HS-5 (cell line): ENCODE measurements around the gene NRCAM.
"Not testable (repeated sequence)": the region's sequence is repeated elsewhere in the genome, so short reads cannot be mapped to it uniquely, and the experiment has no call there.

Source experiments
- DNase-seq: peaks from one replicate; pipeline ENCODE4 v3.0.0-alpha.2; 2012; ENCODE audit warnings: low read depth

NRCAM gene

DNA sequence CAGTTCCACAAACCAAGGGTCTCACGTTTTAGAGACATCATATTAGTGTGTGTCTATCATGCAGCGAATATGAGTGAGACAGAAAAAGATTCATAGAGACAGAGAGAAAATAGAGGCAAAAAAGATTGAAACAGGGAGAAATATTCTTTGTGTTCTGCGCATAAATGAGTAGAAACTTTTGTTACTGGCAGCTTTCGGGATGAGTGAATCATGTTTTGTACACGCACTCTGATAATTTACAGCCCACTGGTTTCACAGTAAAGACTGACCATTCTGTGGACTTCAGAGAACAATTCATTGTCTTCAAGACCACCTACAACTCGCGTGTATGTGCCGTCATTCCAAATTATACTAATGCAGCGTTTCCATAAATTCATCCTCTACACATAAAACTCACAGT lies 60.2 kb downstream of the NRCAM start:
- DNase-seq: no peak

DNA sequence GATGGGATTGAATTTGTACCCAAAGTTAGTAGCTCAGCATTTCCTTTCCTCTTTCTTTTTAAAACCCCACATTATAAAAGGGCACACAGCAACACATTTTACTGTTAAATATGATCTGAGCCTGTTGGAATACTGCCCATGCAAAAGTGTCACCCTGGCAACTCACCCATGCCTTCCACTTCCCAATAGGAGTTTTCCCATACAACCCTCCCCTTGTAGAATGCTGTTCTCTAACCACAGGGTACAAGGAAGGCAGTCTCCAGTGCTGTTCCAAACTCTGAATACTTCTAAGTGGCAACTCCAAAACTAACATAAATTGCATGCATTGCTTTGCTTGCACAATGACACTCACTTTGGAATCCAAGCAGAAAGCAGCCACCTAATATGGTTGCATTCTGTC lies 60.8 kb downstream of the NRCAM start:
- DNase-seq: no peak

DNA sequence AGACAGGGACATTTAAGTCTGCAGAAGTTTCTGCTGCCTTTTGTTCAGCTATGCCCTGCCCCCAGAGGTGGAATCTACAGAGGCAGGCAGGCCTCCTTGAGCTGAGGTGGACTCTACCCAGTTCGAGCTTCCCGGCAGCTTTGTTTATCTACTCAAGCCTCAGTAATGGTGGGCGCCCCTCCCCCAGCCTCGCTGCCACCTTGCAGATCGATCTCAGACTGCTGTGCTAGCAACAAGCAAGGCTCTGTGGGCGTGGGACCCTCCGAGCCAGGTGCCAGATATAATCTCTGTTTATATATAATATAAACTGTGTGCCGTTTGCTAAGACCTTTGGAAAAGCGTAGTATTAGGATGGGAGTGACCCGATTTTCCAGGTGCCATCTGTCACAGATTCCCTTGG lies 63.1 kb downstream of the NRCAM start:
- not testable (repeated sequence) for DNase-seq

DNA sequence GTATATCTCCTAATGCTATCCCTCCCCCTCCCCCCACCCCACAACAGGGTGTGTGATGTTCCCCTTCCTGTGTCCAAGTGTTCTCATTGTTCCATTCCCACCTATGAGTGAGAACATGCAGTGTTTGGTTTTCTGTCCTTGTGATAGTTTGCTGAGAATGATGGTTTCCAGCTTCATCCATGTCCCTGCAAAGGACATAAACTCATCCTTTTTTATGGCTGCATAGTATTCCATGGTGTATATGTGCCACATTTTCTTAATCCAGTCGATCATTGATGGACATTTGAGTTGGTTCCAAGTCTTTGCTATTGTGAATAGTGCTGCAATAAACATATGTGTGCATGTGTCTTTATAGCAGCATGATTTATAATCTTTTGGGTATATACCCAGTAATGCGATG lies 68.5 kb downstream of the NRCAM start:
- not testable (repeated sequence) for DNase-seq

DNA sequence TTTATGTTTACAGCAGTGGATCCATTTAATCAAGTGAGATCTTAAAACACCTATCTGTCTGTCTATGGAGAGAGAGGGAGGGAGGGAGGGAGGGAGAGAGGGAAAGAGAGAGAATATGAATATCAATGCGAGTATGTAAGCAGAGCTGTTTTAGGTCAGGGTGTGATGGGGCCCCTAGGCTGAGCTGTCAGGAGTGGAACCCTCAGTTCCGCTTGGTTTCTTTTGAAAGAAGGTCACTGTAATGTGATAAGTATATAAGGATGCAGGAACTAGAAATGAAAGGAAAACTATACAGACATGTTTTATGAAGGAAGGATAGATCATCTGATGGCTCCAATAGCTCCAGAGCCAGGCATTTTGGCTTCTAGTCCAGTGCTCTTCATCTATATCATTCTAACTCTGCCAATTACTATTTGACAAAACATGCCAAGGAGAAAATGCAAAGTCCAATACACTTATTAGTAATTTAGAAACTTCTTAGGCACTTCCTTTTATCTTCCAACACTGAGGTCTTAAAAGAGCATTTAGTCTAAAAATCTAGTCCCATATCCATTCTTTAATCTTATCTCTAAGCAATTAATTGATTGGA lies 70.3 kb downstream of the NRCAM start:
- no peak for DNase-seq

DNA sequence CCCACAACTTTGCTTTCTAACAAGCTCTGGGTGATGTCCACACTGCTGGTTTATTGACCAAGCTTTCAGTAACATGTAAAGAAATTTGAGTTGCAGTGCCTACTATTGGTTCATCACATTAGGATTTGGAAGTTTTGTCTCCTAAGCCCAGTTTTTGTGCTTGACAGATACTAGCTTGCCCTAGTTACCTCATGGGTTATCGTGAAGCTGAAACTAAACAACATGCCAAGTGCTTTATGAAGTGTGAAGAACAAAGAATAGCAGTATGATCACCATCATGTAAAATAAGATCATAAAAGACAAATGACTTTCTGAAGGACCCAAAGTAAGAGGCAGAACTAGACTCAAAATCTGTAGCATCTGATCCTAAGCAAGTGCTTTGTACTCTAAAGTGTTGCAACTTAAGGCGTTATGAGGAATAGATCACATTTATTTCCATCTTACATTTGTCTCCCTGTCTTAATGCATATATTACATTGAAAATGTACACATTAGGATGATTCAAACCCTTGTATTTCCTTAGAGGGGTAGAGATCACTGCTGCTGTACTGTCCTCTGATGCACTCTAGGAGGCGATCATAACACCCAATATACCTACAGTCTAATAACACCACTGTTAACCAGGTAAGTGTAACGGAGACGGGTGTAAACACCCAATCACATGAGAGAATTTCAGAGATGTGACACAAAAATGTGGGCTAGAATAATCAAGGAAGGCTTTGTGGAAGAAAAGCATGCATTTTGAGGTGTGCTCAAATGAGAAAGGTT lies 71.3 kb downstream of the NRCAM start:
- DNase-seq: no peak

DNA sequence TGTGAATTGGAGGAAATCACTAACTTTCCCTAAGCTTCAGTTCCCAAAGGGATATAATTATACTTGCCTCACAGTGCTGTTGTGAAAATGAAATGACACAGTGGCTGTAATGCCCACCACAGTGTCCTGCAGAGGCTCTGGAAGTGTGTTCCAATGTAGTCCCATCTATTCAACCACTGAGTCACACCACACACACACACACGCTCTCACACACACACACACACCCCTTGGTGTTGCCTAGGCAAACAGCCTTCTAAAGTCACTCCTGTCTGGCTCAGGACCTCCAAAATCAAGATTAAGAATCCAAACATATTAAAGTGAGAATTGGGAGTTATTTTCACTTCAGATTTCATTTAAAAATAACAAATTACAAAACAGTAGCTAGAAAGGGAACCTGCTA lies 73.3 kb downstream of the NRCAM start:
- DNase-seq: no peak

DNA sequence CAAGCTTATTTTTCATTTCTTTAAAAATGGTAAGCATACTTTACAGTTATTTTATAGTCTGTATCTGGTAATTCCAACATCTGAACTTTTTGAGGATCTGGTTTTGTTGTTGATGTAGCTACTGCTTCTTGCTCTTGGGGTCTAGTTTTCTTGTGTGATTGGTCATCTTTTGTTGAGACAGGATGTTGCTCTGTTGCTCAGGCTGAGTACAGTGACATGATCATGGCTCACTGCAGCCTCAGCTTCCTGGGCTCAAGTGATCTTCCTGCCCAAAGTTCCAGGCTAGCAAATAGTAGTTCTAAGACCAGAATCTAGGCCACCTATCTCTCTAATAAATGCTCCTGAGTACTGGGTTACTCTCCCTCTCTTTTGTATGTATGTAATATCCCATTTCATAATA lies 75.7 kb downstream of the NRCAM start:
- DNase-seq: no peak

DNA sequence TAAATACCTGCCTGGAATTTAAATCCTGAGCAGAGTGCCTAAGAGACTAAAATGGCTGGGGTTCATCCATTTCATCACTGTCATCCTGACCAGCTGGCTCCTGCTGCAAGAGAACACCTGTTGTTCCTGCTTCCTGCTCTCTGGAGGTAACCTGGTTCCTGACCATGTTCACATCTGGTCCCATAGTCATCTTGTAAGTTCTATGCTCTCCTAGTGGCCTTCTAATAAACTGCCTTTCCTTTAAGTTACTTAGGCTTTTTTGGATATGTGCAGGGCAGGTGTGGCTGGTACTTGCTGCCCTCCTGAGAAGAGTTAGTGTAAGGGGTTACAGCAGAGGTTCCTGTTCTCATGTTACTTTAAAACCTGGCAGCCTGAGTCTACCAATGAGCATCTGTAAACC lies 80.0 kb downstream of the NRCAM start:
- DNase-seq: no peak

DNA sequence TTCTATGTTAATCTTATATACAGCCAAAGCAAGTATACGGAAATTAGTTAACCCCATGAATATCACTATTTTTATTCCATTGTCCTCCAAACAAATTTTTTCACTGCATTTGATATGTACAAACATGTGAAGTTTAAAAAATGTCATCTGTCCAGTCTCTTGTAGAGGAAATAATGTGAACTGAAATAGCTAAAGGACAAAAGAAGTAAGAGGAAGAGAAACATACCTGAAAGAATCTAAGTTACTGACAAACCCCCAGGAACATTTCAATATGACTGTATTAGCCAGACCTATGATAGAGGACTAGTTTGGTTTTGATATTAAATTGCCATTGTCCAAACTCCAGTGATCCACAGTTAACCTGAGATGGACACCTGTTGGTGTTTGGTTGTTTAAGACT lies 80.6 kb downstream of the NRCAM start:
- DNase-seq: no peak

DNA sequence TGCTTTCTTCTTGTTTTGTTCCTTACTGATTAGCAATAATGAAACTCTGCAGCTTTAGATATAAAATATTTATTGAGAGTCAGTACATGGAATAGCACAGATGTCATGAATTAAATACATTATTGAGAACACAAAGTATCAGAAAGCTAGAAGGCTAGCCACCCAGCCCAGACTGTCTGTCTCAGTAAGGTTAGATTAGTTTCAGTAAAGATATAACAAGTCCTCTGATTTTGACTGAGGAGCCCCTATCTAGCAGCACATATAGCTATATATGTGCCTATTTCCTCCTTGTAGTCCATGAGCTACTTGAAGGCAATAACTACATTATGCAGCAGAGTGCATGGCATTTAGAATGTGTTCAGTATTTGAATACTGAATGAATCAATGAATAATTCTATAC lies 81.3 kb downstream of the NRCAM start:
- no peak for DNase-seq

DNA sequence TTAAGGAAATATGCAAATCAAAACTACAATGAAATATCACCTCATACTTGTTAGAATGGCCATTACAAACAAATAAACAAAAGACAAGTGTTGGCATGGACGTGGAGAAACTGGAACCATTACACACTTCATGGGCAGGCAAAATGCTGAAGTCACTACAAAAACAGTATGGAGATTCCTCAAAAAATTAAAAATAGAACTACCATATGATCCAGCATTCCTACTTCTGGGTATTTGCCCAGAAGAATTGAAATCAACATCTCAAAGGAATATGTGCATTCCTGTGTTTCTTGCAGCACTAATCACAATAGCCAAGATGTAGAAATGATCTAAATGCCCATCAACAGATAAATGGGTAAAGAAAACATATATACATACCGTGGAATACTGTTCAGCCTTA lies 83.6 kb downstream of the NRCAM start:
- DNase-seq: no peak

DNA sequence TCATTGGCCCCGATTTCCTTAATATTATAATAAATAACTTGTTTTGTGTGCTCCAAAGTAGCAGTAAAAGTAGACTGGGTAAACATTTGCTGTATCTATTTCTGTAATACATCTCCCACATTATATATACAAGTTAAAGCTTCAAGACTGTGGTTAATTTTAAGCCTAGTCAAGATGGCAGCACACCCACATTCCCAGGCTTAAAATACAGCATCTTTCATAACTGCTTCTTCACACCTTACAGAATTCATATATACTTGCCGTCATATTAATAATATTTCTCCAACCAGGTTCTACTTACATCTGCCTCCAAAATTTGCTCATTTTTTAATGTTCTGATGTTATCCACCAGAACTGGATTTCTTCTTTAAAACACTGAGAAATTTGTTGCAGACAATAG lies 85.6 kb downstream of the NRCAM start:
- DNase-seq: no peak

DNA sequence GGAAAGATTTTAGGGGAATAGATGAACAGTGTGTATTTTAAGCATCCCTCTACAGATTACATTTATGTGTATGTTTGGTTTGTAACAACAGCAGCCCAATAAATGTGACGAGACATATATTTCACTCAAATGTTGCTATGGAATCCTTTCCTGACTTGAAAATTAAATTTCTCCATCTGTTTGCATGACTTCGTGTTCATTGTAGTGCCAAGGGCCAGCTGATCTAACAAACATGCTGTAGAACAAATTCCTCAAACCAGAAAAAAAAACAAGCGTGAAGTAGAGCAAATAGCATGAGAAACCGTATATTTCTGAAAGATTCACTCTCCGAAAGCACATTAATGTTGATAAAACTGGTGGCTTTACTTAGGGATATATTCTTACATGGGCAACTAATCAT lies 87.8 kb downstream of the NRCAM start:
- DNase-seq: no peak

DNA sequence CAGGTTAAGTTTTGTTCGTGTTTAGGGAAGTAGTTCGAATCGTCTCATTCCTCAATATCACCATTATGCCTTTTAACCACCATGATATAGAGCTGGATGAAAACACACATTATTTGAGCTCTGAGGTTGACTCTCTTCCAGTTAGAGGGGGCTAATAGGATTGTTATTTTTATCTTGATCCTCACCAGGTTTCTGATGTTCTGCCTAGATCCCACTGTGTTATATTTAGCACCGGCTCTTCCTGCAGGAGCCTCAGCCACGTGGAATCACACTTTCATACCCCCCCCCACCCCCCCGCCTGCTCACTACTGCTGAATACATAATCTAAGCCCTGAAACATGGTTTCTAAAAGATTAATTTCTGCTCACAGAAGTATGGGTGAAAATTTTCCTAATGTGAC lies 88.3 kb downstream of the NRCAM start:
- no peak for DNase-seq

DNA sequence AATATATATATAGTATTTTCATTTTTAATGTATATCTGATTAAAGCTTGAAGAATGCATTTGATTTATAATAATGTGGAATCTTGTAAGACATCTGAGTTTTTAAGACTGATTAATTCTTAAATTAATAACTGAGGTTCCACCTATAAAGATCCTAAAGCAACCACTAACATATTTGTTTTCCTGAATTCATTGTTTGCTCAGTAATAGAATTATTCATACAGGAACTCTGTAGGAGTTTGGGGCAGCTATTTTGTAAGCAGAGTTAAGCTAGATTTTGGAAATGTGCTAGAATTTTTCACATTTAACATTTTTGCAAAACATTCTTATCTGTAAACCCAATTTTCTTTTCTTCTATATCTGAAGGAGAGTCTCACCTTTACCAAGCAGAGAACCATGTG lies 88.9 kb downstream of the NRCAM start:
- no peak for DNase-seq

DNA sequence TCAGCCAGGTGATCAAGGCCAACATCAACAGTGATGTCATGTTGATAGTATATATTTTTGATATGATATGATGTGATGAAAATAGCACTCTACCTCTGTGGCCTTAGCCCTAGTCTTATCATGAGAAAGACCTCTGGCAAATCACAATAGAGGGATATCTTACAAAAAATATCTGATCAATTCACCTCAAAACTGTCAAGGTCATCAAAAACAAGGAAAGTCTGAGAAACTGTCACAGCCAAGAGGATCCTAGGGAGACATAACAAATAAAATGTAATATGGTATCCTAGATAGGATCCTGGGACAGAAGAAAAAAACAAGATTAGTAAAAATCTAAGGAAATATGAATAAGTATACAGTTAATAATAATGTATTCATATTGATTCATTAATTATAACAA lies 92.6 kb downstream of the NRCAM start:
- no peak for DNase-seq

DNA sequence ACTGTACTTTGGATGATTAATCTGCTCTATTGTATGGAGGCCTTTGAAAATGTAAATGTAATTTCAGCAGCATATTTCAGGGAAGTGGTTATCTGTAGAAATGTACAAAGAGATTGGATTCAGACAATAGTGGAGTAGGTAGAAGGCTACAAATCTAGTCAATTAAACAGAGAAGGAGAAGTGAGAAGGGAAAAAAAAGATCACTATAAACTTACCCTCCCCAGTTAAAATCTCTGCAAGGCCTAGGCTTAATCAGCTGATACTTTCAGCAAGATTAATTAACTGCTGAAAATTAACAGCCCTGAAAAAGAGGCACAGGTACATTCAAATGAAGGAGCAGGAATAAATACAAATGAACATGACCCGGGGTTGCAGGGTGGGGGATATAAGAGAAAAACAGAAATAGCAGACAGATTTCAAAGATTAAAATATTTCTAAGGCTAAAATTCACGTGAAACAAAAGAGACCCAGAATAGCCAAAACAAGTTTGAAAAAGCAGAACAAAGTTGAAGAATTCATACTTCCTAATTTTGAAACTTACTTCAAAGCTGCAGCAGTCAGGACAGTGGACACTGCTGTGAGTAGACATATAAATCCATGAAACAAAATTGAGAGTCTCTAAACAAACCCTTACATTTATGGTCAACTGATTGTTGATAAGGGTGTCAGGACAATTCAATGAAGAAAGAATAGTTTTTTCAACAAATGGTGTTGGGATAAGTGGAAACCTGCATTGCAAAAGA lies 96.0 kb downstream of the NRCAM start:
- DNase-seq: no peak

DNA sequence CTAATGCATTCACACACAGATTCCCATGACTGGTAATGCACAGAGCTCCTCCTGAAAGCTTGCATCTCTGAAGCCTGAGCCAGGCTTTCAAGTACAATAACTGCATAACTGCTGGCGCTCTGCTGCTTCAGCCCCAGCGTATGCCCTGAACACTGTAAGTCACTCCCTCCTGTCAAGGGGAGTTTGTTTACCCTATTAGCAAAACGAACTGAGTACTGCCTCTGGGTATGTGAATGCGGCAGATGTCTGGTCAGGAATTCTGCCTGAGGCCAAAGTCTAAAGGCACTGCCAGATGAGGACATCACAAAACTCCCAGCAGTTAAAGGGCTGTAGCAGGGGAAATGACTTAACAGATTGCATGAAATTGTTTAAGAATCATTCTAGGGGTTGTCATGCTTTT lies 97.7 kb downstream of the NRCAM start:
- peak; percentile 26 for DNase-seq

DNA sequence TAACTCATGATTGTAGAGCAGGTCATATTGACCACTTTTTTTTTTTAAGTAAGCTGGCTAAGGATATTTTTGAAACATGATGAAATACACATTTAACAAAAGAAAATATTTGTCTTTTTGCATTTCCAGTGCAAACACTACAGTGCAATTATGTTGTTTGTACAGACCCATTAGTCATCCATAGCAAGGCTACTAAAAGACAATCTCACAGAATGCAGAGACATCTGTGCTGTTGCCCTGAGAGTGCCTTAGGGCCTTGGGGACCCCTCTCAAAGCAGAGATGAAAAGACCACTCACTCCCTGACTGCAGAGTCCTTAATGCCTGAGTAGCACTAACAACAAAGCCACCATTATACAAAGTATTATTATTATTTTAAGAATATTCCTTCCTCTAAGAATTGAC lies 104.5 kb downstream of the NRCAM start:
- no peak for DNase-seq

DNA sequence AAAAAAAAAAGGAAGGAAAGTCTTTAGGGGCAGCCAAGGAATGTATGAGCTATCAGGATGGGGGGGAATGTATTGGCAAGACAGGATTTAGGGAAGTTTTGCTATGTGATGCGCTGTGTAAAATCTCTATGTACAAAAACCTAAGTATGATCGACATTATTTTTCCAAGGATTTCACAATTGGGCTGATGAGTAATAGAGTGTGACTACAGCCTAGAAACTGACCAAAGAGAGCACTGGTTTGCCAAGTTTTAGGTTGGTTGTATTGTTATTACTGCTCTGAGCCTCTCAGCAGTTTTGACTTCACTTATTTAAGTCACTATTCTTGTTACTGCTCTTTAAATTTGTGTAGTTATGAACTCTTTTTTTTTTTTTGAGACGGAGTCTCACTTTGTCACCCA lies 107.3 kb downstream of the NRCAM start:
- peak; percentile 49 for DNase-seq

DNA sequence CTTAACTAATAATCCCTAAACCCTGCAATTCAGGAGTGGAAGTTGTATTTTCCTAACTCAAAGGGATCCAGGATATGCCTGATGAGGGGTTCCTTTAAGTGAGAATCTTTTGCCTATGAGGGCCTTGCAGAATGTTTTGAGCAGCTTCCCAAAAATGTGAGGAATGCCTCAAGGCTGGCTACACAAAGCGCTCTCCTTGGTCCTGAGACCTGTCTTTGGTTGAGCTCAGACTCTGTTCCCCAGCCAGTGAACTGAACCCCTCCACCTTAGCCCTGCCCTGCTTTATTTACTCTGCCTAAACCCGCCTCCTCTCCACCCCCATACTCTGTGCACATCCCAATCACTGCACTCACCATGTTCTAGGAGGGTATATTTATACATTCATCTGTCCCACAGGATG lies 108.6 kb downstream of the NRCAM start:
- peak; percentile 10 for DNase-seq

DNA sequence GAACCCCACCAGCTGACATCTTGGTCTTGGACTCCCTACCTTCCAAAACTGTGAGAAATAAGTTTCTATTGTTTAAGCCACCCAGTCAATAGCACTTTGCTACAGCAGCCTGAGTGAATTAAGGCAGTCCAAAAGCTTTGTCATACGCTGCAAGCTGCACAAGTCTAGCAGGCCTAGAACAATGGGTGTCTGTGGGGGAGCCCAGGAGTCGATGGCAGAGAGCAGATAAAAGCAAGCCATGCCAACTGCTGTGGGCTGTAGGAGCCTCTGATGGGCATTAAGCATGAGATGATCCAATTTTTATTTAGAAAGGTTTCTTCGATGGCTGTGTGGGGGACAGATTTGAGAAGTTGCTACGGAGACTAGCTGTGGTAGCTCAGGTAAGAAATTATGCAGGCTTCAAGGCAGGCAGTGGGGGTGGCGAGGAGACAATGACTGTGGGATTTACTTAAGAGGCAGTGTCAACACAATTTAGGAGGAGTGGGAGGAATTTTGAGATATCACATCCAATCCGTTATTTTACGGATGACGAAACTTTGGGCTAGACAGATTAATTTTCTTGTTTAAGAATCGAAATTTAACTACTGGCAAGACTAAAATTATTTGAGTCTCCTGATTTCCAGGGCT lies 110.4 kb downstream of the NRCAM start:
- DNase-seq: no peak
